Stimulated activated CD8-positive, alpha-beta memory T cell treated with anti-CD3 and anti-CD28 coated beads, Interleukin-7, amount 100 ng/mL, for 24 hours (primary cell): ENCODE measurements around the gene TTLL5.

Source experiments
- DNase-seq: peaks from one replicate; pipeline ENCODE4 v3.0.0-alpha.2; 2020; ENCODE audit warnings: low read depth

TTLL5 gene, protein sequence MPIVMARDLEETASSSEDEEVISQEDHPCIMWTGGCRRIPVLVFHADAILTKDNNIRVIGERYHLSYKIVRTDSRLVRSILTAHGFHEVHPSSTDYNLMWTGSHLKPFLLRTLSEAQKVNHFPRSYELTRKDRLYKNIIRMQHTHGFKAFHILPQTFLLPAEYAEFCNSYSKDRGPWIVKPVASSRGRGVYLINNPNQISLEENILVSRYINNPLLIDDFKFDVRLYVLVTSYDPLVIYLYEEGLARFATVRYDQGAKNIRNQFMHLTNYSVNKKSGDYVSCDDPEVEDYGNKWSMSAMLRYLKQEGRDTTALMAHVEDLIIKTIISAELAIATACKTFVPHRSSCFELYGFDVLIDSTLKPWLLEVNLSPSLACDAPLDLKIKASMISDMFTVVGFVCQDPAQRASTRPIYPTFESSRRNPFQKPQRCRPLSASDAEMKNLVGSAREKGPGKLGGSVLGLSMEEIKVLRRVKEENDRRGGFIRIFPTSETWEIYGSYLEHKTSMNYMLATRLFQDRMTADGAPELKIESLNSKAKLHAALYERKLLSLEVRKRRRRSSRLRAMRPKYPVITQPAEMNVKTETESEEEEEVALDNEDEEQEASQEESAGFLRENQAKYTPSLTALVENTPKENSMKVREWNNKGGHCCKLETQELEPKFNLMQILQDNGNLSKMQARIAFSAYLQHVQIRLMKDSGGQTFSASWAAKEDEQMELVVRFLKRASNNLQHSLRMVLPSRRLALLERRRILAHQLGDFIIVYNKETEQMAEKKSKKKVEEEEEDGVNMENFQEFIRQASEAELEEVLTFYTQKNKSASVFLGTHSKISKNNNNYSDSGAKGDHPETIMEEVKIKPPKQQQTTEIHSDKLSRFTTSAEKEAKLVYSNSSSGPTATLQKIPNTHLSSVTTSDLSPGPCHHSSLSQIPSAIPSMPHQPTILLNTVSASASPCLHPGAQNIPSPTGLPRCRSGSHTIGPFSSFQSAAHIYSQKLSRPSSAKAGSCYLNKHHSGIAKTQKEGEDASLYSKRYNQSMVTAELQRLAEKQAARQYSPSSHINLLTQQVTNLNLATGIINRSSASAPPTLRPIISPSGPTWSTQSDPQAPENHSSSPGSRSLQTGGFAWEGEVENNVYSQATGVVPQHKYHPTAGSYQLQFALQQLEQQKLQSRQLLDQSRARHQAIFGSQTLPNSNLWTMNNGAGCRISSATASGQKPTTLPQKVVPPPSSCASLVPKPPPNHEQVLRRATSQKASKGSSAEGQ (N-terminal part only)

DNA sequence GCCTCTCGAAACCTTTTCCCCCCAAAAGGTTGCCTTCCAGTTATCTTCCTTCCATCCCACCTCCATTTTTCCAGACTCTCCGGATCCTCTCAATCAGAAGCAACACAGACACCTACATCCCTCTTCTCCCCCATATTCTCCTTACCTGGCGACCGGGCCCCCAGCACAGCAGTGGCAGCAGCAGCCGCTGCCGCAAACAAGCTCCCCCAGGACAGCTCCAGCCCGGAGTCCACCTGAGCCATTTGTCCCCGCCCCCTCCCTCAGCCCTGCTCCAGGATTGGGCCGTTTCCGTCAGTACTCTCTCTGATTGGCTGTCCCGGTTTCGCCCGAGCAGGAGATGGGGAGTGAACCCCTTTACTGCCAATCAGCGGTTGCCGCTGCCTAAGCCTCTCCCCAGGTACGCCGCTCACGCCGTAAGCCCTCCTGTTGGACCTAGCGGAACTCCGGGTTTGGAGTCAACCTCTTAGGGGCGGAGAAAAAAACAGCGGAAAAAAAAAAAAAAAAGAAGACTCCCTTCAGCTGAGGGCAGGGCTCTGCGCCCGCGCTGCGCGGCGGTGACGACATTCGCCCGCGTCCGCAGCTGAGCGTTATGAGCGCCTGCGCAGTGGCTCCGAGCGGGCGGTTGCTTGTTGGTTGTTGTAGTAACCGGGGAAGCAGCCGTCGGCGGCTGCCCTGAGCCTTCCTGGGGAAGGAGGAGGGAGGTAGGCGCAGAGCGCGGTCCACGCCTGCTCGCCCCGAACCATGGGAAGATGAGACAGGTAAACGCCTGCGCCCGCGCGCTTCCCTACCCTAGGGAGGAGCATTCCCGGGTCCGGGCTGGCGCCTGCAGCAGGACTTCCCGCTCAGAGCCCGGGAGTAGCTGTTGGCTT, at the start of gene TTLL5, which contains the start of gene ERG28:
TTLL5 (plus strand) TSS at position 617 of the 869 bp plus-strand sequence. CDS start 1,904 bp downstream, outside the sequence.
ERG28 (minus strand) TSS at position 247 of the 869 bp plus-strand sequence. CDS start 3,374 bp downstream, outside the sequence.
- DNase-seq = peak; percentile 90

DNA sequence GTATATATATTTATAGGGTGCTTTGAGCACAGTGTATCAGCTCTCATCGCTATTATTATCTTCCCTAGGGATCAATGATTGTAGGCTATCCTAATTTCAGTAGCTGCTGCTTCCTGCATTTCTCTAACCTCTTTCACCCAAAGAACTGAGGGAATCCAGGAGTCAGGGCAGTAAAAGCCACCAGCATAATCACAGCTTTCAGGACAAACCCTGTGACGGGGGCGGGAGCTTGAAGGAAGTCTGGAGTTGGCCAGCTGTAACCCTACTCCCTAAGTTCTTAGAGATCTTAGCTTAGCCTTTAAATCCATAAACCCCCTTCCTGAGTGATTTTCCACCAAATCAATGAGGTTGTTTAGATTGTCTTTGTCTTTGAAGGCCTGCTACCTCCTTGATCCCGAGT, 48.9 kb upstream of the TTLL5 start:
- DNase-seq = no peak

DNA sequence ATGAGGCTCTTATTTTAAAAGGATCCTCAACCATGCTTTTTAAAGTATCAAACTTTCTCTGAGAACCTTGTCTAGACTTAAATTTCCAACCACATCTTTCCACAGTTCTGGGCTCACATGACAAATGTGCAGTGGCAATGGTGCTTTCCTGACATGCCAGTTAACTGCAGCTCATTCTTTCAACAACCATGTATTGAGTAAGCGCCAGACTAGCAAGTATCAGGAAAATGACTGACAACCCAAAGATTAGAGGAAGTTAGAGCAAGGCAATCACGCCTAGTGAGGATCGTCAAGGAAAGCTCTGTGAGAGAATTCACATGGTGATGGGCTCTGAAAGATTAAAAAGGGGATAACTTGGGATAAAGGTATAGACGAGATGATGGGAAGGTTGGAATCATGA, 46.9 kb upstream of the TTLL5 start:
- no peak for DNase-seq

DNA sequence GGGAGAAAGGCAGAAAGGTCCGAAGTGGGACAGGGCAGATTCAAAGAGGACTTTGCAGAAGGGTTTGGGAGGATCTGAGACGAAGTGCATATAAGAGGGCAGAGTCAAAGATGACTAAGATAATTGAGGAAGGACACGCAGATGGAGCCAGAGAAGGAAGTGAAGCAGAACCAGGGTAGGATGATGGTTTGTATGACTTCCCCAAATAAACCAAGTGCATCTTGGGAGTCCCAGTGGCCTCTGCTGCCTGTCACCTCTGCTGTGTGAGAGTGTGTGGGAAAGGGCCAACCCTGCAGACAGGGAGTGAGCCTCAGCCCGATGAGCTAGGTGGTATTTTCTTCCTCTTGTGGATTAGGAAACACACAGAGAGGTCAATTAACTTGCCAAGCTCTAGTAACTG, 45.8 kb upstream of the TTLL5 start:
- no peak for DNase-seq

DNA sequence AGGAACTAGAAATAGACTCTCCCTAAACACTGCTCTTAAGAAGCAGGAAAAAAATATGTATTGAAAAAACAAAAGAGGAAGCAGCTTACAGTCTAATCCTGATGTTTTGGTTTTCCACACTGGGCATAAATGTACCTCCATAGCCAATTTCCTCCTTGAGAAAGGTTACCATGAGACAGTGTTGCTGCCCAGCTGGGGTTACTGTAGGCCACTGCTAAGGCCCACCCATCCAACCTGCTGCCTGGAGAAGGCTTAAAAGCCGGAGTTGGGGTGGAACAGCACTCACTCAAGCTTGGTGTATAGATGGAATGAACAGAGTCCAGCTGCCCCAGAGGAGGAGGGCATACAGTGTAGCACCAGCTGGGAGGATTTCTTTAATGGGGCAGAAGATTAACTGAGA, 41.5 kb upstream of the TTLL5 start:
- DNase-seq = no peak

DNA sequence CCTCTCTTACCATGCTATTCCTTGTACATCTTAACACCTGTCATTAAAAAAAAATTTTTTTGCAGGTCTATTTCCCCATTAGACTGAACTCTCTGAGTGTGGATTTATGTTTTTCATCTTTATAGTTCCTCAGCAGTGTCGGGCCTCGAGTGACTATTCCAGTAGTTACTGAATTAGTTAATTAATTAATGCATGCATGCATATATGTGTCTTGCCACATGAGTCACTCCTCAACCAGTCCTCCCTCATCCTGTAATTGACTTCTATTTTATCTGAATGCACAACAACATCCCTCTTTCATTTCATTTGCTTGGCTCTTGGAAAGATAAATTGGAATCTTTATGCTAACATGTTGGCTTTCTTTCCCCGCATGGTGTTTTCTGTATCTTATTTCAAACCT, 36.0 kb upstream of the TTLL5 start:
- no peak for DNase-seq

DNA sequence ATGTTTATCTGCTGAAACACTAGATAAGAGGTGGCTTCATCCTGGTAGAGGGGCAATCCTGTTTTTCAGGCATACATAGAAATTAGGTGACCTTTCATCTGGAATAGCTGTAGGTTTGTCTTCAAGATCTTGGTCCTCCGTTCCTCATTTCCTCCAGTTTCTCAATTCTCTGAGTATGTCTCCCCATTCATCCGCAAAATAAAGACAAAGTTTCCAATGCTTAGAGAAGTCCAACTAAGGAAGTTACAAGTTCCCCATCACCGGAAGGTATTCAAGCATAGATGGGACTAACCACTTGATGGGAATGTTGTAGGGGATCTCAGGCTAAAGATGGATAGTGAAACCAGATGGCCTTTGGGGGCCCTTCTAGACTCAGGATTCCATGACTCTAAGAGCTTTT, 34.6 kb upstream of the TTLL5 start:
- DNase-seq = no peak

DNA sequence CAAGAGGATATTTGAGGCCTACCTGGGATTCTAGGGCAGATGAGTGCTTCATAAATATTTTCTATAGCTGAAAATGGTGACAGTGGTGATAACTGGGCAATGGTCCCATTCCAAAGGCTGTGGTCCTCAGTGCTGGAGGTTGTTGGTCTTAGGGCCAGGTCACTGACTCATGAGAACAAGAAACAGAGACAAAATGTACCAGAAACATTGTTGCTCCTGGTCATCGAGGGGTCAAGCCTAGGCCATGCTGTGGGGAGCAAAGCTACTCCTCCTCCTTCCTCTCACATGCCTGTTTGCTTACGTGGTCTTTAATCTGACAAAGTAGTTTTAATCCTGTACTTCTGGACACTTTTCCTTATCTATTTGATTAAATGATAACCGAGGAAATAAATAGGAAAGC, 34.2 kb upstream of the TTLL5 start:
- no peak for DNase-seq

DNA sequence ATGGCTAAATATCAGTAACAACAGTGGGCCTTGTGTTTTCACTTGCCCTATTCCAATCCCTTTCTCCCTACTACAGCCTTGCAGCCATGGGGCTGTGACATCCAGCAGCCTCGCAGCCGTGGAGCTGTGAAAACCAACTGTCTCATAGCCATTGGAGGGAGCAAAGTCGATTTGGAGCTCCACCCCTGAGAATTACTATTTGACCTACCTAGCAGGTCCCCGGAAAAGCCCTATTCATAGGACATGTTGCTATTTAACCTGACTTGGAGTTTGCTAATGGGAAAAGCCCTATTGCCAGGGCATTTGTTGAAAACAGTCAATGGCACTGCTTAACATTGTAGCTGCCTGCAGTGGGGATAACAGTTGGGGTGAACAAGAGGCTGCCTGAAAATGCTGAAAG, 33.6 kb upstream of the TTLL5 start:
- DNase-seq = no peak

DNA sequence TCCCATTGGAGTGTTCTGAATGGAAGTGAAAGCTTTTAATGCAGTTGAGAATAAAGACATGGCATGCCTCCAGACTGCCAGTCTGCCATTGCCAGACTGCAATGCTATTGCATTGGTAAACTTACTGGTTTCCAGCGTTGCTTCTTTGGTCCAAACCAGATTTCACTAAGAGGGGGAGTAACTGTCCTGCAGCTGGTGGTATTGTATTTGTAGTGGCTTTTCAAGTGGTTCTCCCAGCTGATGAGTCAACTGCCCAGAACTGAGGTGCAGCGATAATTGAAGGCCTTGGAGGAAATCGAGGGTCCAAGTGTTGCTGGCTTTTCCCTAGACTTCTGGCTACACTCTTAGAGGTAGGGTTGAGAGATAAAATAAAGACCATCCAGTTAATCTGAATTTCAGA, 32.2 kb upstream of the TTLL5 start:
- no peak for DNase-seq

DNA sequence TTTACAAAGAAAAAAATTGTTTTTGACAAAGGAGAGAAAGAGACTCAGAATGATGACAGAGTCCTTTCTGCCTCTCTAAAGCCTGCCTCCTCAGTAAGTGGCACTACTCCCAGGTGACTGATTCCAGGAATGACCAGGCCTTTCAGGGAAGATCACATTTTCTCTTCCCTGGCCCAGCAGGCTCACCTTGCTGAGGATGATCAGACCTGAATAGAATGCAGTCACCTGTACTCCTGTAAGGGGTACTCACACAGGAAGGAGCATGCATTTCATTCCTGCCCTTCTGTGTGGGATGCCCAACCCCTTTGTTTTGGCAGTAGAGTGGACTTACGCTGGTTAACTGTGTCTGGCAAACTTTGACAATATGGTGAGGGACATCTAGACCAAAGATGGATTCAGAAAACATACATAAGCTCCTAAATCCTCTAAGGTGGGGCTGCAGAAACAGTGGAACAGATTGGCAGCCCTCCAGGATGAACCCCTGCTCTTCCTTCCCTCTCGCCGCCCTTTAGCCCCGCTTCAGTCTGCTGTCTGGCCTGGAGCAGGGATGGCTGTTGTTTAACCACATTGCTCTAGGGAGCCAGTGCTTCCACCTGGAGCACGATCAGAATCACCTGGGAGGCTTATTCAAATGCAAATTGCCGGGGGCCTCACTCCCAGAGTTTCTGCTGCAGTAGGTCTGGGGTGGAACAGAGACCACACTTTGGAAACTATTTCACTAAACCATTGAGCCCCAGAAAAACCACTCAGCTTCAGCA, 30.2 kb upstream of the TTLL5 start:
- DNase-seq = no peak

DNA sequence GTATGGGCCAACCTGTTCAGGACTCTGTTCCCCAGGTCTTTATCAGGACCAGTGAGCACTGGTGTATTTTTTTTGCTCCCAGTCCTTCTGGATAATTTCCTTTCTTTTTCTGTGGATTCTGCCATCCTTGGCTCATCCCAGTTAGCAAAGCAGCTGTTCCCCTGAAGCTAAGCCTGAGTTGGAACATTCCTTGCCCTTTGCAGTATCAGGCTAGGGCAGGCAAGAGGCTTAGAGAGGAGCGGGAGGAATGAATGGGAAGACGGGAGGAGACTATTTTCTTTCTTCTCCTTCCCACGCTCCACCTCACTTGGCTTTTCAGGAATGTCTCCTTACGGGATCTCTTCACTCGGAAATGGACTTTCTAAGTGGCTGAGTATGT, 29.6 kb upstream of the TTLL5 start:
- DNase-seq = no peak

DNA sequence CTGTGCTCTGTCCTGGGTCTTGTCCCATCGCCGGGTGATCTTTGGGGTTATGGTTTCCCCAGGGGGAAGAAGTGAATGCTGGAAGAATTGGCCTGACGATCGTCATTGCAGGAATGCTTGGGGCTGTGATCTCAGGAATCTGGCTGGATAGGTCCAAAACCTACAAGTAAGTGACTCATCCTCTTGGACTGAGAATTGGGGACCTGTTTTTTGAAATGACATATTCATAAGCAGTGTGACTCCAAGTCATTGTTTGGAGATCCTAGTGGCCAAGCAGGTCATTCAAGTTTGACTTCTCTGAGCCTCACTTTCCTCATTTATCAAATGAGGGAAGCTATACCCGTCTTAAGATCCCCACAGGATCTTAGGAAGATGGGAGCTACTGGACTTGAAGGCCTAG, 26.2 kb upstream of the TTLL5 start:
- no peak for DNase-seq

DNA sequence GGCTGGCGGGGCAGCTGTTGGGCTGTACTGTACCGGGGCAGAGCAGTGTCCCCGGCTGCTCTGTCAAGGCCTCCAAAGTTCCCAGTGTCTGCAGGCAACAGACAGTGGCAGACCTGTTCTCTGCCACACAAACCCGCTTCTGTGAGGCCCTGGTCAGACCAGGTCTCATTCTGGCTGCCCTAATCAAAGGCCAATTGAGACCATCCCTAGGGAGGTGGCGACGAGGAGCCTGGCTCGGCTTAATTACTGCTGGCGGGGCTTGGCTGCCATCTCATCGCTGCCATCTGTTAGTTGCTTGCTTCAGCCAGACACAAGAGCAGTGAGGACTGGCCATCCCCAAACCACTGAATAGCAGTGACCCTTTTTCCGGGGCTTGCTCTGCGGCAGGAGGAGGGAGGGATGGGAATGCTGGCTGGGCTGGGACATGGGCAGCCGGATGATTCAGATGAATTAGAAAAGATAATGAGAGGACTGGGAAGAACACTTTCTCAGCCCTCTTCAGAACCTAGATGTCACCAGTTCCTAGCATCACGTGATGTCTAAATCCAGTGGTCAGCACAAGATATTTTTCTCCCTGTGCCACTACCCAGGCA, 24.9 kb upstream of the TTLL5 start:
- DNase-seq = no peak

DNA sequence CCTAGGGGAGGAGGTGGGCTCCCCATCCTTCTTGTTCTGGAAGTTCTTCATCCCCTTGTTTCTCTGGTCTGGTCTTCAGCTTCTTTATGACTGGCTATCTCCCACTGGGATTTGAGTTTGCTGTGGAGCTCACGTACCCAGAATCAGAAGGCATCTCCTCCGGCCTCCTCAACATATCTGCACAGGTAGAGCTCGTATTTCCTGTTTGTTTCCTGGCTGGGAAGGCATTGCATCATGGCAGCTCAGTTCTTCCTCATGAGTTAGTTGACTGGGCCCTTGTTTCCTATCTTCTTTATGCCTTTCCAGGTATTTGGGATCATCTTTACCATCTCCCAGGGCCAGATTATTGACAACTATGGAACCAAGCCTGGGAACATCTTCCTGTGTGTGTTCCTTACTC, 20.2 kb upstream of the TTLL5 start:
- DNase-seq = no peak

DNA sequence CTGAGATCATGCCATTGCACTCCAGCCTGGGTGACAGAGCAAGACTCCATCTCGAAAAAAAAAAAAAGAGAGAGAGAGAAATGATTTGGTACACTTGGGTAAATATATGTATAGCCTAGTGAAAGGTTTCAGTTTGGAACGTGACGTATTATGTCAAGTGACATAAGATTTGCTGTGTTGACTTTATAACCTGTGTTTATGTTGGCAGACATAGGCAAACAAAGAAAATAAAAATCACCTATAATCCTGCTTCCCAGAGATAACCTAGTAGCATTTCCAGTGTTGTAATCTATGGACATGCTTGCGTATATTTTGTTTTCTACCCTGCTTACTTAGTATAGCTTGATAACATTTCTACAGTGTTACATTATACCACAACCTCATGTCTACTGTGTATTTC, 17.1 kb upstream of the TTLL5 start:
- no peak for DNase-seq

DNA sequence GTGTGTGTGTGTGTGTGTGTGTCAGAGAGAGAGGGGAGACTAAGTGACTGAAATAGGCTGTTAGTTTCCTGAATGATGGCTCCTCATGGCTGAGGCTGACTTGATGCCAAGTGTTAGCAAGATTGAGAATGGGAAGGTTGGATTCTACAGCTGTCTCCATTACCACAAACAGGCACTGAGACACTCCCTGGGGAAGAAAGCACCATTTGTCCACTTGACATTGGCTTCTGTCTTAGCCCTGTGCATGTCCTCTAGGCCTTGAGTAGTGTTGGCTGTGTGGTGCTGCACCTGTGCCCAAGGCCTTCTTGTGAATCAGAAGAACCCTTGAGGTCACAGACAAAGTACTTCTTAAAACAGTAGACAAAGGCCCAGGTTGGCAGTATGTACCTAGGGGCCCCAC, 16.0 kb upstream of the TTLL5 start:
- DNase-seq = no peak

DNA sequence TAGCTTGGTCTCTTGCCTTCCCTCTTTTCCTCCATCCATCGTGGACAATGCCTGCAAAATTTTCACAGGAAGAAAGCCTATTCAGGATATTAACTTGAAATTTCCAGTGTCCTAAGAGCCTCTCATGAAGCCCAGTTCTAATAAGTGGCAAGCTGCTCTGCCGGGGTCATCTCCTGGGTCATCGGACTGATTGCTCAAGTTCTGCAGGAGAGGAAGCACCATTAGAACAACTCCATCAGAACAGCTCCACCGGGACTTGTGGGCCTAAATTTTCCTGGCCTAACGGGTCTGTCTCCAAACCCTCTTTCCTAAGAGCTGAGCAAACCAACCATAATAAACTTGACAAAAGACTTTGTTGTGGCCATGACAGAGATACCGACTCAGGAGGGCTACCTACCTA, 14.3 kb upstream of the TTLL5 start:
- no peak for DNase-seq

DNA sequence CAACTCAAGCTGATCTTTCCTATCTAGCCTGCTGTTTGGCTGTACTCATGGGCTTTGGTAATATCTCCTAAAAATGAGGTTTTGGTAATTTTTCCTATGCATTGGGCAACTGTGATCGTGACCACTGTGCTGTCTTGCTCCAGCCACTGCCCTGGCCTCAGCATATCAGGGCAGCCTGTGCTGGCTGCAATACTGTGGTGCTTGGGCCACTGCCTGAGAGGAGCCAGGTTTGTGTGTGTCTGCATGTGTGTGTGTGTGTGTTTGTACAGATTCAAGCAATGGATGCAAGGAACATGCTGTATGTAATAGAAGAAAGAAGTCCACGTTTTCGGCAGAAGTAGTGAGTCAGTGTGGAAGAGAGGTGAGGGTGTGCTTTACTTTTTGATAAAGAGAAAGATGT, 13.4 kb upstream of the TTLL5 start:
- no peak for DNase-seq
